Left hindlimb (tissue), 1 donor: ENCODE data around the gene ZBTB40.

Experiments used
- DNase-seq: peaks from one replicate; pipeline ENCODE4 v3.0.0-alpha.2; 2018

The ZBTB40 gene

DNA sequence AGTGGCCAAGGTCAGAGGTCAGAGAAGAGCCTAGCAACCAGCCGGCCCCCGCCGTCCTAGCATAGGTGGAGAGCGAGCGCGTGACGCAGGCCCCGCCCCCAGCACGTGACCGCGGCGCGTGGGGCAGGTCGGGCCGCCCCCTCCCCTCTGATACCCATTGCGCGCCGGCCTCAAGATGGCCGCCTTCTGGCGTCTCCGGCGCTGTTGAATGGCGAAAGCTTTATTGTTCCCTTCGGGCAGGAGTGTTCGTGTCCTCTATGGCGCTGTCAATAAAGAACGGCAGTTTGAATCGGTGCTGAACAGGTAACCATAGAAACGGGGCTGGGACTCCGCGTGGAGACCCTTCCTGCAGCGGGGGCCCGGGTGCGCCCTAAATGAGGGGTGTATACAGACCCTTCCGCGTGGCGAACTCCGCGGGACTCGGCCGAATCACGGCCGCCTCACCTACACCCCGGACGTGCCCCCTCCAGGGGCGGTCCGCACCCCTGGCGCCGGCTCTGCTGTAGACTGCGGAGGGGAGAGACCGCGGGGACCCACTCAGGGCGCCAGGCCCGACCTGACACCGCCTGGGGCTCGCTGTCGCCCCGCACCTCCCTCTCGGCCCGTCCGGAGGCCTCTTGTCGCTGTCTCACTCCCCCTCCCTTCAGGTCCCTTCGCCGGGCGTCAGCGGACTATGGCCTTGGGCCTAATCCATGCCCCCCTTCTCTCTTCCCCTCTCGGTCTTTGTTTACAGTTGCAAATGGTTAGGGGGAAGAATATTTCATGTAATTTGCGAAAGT lies at the start of gene ZBTB40:
TSS of gene ZBTB40 (plus strand) at position 150 of the 779 bp plus-strand sequence. CDS start 38,098 bp downstream, outside the sequence.
- DNase-seq = peak; percentile 98

- DNase-seq = no peak
Measured at GRCh38 chr1:22402356-22403053, 49.1 kb upstream of the ZBTB40 start.

- no peak for DNase-seq
Measured at GRCh38 chr1:22404486-22404885, 47.2 kb upstream of the ZBTB40 start.

DNA sequence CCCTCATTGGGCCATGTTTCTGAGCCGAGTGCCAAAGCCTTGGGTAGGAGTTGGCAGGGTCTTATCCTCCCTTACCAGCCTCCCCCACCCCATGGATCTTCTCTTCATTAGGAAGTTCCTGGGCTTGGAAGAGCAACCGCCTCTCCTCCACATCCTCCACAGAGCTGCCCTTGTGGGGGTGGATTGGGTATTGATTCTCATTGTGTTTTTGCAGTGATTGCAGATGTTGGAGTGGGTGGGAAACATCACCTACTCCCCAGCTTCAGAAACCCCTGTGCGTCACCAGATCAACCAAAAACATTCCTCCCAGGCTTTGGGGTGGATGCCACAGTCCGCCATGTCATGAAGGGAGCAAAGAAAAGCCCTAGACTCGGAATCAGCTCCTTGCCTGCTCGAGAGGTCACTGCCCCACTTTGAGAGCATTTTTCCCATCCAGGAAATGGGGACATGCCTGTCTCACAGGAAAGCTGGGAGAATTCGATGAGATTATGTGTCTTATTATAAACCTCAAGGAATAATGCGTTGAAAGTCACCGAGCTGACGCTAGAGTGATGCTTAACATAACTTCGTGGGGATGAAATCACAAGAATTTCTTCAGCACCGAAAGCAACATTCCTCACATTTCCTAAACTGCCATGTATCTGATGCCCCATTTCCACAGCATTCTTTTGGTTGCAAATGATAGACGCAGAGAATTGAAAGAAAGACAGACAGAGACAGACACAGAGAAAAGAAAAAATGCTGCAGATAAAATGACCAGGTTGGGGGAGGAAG lies 44.7 kb upstream of the ZBTB40 start:
- no peak for DNase-seq

- DNase-seq = no peak
Measured at GRCh38 chr1:22408230-22408629, 43.4 kb upstream of the ZBTB40 start.

DNA sequence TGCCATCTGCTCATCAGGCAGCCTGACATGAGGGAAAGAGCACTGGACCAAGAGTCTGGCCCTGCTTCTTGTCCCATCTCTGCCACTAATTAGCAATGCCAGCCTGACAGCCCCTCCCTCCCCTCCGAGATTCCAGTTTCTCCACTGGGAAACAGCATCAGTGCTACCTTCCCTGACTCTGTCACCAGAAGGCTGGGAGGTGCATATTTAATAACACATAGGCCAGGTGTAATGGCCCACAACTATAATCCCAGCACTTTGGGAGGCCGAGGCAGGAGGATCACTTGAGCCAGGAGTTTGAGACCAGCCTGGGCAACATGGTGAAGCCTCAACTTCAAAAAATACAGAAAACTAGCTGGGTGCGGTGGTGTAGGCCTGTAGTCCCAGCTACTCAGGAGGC lies 41.2 kb upstream of the ZBTB40 start:
- no peak for DNase-seq

- DNase-seq = no peak
Measured at GRCh38 chr1:22410928-22411495, 40.6 kb upstream of the ZBTB40 start.

- DNase-seq = no peak
Measured at GRCh38 chr1:22411589-22411988, 40.1 kb upstream of the ZBTB40 start.

- no peak for DNase-seq
Measured at GRCh38 chr1:22412932-22413727, 38.5 kb upstream of the ZBTB40 start.

- no peak for DNase-seq
Measured at GRCh38 chr1:22413799-22414198, 37.9 kb upstream of the ZBTB40 start.

- no peak for DNase-seq
Measured at GRCh38 chr1:22414244-22414751, 37.4 kb upstream of the ZBTB40 start.

GRCh38 chr1:22415489-22415888 lies 36.2 kb upstream of the ZBTB40 start:
- DNase-seq = no peak

- peak; percentile 76 for DNase-seq
Measured at GRCh38 chr1:22416555-22417454, 34.8 kb upstream of the ZBTB40 start.

DNA sequence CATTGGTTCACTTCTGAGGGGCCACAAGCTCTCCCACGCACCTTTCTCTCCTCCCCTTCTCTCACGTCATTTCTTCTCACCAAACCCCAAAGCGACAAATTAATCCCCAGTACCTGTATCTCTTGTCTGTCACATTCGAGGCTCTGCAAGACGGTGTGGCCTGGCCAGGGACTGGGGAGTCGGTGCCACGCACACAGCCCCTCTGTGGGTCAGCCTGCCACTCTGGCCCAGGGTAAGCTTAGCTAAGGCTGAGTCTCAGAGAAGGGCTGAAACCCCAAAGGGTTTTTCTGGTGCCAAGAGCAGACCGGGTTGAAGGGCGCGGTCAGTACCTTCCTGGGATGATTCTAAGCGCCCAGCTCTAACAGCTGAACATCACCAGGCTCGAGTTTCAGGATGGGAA lies 34.2 kb upstream of the ZBTB40 start:
- no peak for DNase-seq

GRCh38 chr1:22418312-22418711 lies 33.3 kb upstream of the ZBTB40 start:
- no peak for DNase-seq

- DNase-seq = no peak
Measured at GRCh38 chr1:22418933-22419382, 32.7 kb upstream of the ZBTB40 start.

DNA sequence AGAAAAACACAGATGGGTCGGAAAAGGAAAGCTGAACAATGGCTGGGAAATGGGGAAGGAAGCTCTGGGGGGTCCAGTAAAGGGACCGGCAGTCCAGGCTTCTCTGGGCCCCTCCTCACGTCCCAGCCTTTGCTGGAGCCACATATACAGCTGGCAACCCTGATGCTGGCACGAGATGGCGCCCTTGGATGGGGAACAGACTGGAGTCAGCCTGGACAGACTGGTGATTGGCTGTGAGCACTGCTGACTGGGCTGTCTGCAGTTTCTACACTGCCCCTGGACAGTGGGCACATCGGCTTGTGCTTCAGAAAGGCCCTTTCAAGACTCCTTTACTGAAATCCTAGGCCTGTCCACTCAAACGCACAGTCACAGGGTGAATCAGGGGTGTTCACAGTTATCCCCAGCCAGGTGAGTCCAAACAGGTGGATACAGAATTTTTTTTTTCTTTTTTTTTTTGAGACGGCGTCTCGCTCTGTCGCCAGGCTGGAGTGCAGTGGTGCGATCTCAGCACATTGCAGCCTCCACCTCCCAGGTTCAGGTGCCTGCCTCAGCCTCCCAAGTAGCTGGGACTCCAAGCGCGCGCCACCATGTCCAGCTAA lies 31.1 kb upstream of the ZBTB40 start:
- peak; percentile 82 for DNase-seq

DNA sequence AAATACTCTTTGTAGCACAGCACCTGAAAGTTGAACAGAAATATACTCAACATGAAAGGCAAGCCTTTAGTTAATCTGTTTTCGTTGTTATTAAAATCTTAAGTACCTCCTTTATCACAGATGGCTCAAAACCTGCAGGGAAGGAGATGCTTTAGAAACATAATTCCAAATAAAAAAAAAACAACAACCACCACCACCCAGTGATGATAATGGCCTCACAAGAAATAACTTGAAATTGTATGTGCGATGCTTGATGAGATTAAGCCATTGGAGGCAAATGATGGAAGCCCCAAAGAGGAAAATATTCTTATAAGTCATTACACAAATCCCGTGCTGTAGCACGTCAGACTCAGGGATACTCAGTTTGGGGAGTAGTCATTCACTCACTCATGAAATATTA lies 24.9 kb upstream of the ZBTB40 start:
- DNase-seq = no peak

- DNase-seq = no peak
Measured at GRCh38 chr1:22428672-22429071, 23.0 kb upstream of the ZBTB40 start.

- no peak for DNase-seq
Measured at GRCh38 chr1:22431965-22432364, 19.7 kb upstream of the ZBTB40 start.

GRCh38 chr1:22434717-22435116 lies 16.9 kb upstream of the ZBTB40 start:
- no peak for DNase-seq
